GM13977 (cell line): Measurements from ENCODE around the gene BBOX1.

Experiments used
- DNase-seq: peaks from one replicate; pipeline ENCODE4 v3.0.0; 2012; ENCODE audit warnings: low spot score
- in situ Hi-C: fragments of 300-500 bp; cut with MboI; formaldehyde crosslinking; loops from one replicate; pipeline ENCODE4 v1.12.0; 2022; ENCODE audit warnings: low sequenced_read_pairs, low pct_unique_long_range_greater_than_20kb, mixed read lengths, inconsistent platforms; ENCODE audit not compliant: unreplicated experiment
- TF ChIP-seq, protein P1 (sequence below): IDR thresholded peaks from 2 replicates; pipeline ENCODE4 v1.5.1; 2012; ENCODE audit warnings: mild to moderate bottlenecking, control low read depth; ENCODE audit not compliant: insufficient read depth; ENCODE audit errors: extremely low read depth, missing control alignments

Gene BBOX1

DNA sequence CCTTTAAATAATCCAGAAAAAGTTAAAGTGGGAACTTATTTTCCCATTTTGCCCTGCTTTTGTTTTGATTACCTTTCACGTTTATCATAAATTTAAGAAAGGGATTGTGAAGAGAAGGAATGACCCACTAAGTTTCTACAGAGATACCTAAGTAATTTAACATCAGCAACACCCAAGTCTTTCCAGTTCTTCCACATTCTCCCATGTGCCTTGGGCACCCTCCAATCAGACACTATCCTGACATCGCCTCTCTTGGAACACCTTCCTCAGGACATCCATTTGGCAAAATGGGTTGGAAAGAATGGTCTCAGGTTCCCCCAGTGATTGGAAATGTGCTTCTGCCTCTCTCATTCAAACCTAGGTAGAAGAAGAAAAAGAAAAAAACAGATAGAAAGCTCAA is 6.3 kb downstream of the BBOX1 start:
- TF ChIP-seq, protein P1, sequence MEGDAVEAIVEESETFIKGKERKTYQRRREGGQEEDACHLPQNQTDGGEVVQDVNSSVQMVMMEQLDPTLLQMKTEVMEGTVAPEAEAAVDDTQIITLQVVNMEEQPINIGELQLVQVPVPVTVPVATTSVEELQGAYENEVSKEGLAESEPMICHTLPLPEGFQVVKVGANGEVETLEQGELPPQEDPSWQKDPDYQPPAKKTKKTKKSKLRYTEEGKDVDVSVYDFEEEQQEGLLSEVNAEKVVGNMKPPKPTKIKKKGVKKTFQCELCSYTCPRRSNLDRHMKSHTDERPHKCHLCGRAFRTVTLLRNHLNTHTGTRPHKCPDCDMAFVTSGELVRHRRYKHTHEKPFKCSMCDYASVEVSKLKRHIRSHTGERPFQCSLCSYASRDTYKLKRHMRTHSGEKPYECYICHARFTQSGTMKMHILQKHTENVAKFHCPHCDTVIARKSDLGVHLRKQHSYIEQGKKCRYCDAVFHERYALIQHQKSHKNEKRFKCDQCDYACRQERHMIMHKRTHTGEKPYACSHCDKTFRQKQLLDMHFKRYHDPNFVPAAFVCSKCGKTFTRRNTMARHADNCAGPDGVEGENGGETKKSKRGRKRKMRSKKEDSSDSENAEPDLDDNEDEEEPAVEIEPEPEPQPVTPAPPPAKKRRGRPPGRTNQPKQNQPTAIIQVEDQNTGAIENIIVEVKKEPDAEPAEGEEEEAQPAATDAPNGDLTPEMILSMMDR, result no peak
- in situ Hi-C loops, result no loop called here
- DNase-seq, result no peak

DNA sequence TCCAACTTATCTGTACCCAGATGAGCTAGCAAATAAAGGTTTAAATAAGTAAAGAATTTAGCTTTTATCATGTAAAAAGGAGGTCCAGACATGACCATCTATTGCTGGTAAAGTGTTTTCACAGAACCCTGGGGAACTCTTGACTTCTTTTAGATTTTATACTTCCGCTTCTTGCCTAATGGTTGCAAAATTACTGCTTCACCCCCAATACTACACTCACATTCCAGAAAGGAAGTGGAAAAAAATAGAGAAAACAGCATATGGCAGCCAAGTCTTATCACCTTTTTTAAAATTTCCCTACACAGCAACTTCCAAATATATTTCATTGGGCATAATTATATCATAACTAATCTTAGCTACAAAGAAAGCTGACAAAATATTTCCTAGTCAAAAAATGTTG is 12.1 kb downstream of the BBOX1 start:
- in situ Hi-C loops, result no loop called here
- DNase-seq, result no peak
- TF ChIP-seq, protein P1, result no peak

DNA sequence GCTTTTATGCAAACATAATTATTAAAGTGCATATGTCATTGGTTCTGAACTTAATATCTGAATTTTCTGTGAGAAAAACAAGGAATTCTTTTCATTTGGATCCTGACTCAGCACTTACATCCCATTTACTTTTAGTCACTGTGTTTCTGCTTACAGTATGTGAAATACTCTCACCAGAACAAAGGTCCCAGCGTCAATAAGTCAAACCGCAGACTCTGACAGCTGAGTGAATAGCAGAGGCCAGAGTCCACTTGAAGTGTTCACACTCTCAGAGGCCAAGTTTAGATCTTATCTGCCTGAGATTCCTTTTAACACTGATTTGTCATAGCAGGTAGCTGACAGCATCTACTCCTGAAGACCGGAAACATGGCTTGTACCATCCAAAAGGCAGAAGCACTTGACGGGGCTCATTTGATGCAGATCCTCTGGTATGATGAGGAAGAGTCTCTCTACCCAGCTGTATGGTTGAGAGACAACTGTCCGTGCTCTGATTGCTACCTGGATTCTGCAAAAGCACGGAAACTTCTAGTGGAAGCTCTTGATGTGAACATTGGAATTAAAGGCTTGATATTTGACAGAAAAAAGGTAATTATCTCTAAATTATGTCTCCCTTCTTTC is 14.6 kb downstream of the BBOX1 start:
- in situ Hi-C loops, result no loop called here
- TF ChIP-seq, protein P1, result no peak
- no peak for DNase-seq

DNA sequence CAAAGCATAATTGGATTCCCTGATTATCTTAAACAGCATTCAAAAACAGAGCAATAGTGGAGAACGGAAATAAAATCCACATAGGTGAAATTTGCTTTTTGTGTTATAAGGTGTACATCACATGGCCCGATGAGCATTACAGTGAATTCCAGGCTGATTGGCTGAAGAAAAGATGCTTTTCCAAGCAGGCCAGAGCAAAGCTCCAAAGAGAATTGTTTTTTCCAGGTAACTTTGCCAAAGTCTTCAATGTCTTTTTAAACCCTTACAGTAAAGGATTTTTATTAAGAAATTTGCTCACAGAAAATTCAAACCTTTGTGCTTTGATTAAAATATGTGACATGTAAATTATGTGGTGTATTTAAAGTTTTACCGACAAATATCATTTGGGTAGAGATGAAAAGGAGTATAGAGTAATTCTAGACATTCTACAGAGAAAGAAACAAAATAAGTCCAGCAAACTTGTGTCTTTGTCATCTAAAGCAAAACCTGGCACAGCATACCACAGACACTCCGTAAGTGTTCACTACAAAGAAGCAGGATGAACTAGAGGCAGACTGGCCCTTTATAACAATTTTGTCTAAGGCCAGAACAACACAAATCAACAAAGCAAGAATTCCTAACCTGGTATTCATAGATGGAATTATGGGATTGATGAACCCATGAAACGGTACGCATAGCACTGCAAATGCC is 16.6 kb downstream of the BBOX1 start:
- TF ChIP-seq, protein P1, result no peak
- DNase-seq, result no peak
- in situ Hi-C loops, result no loop called here

DNA sequence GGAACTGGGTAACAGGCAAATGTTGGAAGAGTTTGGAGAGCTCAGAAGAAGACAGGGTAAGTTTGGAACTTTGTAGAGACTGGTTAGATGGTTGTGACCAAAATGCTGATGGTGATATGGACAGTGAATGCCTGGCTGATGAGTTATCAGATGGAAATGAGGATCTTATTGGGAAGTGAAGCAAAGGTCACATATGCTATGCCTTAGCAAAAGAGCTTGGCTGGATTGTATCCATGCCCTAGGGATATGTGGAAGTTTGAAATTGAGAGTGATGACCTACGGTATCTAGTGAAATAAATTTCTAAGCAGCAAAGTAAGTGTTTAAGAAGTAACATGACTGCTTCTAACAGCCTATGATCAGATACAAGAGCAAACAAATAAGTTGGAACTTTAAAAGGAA is 17.8 kb downstream of the BBOX1 start:
- no peak for DNase-seq

DNA sequence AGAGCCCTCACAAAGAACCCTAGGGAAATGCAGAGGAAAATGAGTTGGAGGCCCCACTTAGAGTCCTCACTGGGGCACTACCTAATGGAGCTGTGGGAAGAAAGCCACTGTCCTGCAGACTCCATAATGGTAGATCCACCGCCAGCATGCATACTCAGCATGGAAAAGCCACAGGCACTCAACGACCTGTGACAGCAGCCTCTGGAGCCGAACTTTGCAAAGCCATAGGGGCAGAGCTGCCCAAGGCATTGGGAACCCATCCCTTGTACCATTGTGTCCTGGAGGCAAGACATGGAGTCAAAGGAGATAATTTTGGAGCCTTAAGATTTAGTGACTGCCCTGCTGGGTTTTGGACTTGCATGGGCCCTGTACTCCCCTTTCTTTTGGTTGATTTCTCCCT is 18.8 kb downstream of the BBOX1 start:
- no peak for DNase-seq
- TF ChIP-seq, protein P1, result no peak
- in situ Hi-C loops, result no loop called here

More for the DNA sequence above, 17.8 kb downstream of the BBOX1 start:
- in situ Hi-C loops, result no loop called here
- TF ChIP-seq, protein P1, result no peak
